ENCODE data around the gene FAM120C. TPM values are rescaled to one million over a fixed set of nuclear protein-coding genes. Genes with fewer than 3 reads are reported as not detected.
A peak's percentile ranks its signal among the peaks of the same experiment; 100 is the strongest.

Gene FAM120C, protein sequence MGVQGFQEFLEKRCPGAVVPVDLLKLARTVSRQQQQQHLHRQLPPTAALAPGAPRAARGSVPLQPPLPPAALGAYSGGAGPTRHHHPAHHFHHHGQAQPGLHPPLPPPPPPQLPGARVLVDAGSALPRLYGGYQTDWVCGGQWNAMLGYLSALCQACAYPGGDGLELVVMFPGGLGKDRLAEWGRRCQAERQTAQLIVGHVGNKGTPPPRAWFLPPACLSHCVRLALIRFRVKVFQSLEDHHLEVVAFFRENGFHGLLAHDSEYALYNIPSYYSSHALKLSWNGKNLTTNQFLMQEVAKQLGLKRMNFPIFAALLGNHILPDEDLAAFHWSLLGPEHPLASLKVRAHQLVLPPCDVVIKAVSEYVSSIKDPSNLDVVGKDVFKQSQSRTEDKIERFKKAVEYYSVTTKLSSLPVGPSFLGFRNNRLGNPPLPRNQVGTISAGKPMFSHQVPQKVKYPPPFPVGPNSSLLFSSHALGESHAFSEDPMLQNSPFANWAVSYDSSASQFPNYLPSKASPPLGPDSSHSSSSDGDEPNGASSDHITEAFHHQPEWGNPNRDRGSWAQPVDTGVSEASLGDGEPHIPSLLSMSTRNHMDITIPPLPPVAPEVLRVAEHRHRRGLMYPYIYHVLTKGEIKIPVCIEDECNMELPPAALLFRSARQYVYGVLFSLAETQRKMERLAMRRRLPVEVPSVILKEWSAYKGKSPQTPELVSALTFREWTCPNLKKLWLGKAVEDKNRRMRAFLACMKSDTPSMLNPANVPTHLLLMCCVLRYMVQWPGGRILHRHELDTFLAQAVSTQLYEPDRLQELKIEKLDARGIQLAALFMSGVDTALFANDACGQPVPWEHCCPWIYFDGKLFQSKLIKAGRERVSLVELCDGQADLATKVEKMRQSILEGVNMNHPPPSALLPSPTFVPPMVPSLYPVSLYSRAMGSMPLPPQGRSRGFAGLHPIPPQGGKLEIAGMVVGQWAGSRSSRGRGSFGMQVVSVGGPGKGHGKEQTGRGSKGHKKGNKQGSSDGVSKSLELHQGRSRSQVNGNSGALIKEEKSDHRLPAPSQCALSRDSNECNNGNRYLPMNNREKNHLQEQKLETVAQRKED
- 10 to 100 TPM in 2 of 4 donors, 1 to 10 TPM in 2; 4.7 to 12.8 (median 10.9) TPM for total RNA-seq

DNA sequence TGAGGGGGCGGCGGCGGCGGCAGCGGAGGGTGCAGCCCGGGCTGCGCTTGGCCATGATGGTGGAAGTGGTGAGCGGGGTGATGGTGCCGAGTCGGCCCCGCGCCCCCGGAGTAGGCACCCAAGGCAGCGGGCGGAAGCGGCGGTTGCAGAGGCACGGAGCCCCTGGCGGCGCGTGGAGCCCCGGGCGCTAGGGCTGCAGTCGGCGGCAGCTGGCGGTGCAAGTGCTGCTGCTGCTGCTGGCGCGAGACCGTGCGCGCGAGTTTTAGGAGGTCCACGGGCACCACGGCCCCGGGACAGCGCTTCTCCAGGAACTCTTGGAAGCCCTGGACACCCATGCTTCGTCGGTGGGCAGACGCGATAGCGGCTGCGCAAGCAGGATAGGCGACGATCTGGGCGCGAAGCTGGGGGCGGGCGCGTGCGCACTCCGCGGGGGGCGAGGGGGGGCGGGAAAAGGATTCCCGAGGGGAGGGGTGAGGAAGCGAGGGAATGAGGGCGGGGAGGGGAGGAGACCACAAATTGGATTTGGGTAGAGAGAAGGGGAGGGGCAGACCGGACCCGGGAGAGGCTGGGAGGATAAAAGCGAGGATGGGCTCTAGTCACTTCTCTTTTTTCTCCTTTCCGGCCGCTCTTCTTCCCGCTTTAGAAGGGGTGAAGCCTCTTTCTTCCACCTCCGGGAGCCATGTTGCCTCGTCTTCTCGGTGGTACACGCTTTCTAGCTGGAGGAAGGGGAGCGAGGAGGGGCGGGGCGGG, at the start of gene FAM120C:
TSS of gene FAM120C (minus strand) at position 391 of the 750 bp plus-strand sequence. CDS start at position 335, 56 bp downstream.
- H3K27ac ChIP-seq: peak within 1 kb of the TSS; percentile 84 to 93 (median 88)
- ATAC-seq (peak; percentile 85 to 90), DNase-seq (peak; percentile 37 to 61)
- no peaks in the 10 kb centered on the region for H3K9me3 ChIP-seq
- intact Hi-C loops (cut with DNase I; ENCODE audit: low total_unique reads): loop anchor here (2.0 to 5.0 kb wide), 6 partner anchors 138 to 978 kb away; partner anchors contain the start of genes PHF8 and TSR2
- TF ChIP-seq POLR2A (IDR thresholded peaks at IDR 0.05): no peak
- TF ChIP-seq, protein P1, sequence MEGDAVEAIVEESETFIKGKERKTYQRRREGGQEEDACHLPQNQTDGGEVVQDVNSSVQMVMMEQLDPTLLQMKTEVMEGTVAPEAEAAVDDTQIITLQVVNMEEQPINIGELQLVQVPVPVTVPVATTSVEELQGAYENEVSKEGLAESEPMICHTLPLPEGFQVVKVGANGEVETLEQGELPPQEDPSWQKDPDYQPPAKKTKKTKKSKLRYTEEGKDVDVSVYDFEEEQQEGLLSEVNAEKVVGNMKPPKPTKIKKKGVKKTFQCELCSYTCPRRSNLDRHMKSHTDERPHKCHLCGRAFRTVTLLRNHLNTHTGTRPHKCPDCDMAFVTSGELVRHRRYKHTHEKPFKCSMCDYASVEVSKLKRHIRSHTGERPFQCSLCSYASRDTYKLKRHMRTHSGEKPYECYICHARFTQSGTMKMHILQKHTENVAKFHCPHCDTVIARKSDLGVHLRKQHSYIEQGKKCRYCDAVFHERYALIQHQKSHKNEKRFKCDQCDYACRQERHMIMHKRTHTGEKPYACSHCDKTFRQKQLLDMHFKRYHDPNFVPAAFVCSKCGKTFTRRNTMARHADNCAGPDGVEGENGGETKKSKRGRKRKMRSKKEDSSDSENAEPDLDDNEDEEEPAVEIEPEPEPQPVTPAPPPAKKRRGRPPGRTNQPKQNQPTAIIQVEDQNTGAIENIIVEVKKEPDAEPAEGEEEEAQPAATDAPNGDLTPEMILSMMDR (IDR thresholded peaks at IDR 0.05 in 4 of 5, conservative IDR thresholded peaks at IDR 0.05 in 1 of 5): no peak
- peak within 1 kb of the TSS; percentile 69 to 75 (median 72) for H3K4me3 ChIP-seq
- H3K27me3 ChIP-seq: no peaks in the 10 kb centered on the region
- peaks cover 28 to 32% of the 10 kb centered on the region in 2 donors for H3K4me1 ChIP-seq
- in situ Hi-C loops (cut with MboI; ENCODE audit: low sequenced_read_pairs in 4 of 4): loop anchor here in 2 of 4 donors (25.0 kb wide), 1 partner anchor 354 kb away; the partner anchor contains the start of gene GNL3L (in 2 of the 2)
- no peaks in the 10 kb centered on the region for H3K36me3 ChIP-seq

DNA sequence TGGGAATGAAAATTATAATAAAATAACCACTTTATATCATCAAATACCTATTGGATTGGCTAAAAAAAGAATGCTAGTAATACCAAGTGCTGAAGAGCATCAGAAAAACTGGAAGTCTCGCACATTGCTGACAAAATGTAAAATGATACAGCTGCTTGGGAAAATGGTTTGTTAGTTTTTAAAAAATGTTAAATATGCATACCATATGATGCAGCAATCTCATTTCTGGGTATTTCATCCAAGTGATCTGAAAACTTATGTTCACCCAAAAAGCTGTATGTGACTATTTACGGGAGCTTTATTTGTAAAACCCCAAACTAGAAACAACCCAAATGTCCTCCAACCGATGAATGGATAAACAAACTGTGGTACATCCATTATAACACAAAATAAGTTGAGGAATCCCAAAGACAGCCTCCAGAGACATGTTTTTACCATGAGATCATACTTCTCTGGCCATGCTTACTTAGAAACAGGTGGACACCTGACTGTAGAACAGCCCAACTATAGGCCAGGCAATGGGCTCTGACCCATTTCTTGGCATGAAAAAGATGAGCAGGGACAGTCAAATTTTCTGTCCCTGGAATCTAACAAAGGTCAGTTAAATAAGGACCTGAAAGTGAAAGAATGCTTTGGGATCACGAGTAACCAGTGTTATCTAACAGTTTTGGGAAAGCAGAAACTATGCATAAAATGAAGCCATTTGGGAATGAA, 47.5 kb upstream of the FAM120C start:
- Histone ChIP-seq H3K4me1 (no peaks in the 10 kb centered on the region), H3K27ac (no peak overlapping the region), H3K4me3 (no peak overlapping the region), H3K36me3 (no peaks in the 10 kb centered on the region), H3K27me3 (no peaks in the 10 kb centered on the region), H3K9me3 (no peaks in the 10 kb centered on the region)
- ATAC-seq (no peak), DNase-seq (no peak)
- intact Hi-C loops (cut with DNase I; ENCODE audit: low total_unique reads) (no loop called here), in situ Hi-C loops (cut with MboI; ENCODE audit: low sequenced_read_pairs in 4 of 4) (no loop called here)
- TF ChIP-seq, protein P1 (IDR thresholded peaks at IDR 0.05 in 4 of 5, conservative IDR thresholded peaks at IDR 0.05 in 1 of 5): no peak
- TF ChIP-seq POLR2A (IDR thresholded peaks at IDR 0.05): no peak

DNA sequence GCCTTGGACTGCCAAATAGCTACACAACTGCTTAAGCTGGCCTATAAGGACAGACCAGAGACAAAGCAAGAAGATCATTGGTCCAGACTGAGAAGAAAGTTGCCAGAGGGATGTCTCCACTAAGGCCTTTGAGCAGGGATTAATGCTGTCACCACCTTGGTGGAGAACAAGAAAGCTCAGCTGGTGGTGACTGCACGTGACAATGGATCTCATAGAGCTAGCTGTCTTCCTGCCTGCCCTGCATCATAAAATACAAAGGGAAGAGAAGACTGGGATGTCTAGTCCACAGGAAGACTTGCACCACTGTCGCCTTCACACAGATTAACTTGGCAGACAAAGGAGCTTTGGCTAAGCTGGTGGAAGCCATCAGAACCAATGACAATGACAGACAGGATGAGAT, 40.5 kb upstream of the FAM120C start:
- Histone ChIP-seq H3K27me3 (no peaks in the 10 kb centered on the region), H3K36me3 (no peaks in the 10 kb centered on the region), H3K4me3 (no peak overlapping the region), H3K9me3 (no peaks in the 10 kb centered on the region), H3K27ac (no peak overlapping the region), H3K4me1 (no peaks in the 10 kb centered on the region)
- in situ Hi-C loops (cut with MboI; ENCODE audit: low sequenced_read_pairs in 4 of 4) (no loop called here), intact Hi-C loops (cut with DNase I; ENCODE audit: low total_unique reads) (no loop called here)
- TF ChIP-seq, protein P1 (IDR thresholded peaks at IDR 0.05 in 4 of 5, conservative IDR thresholded peaks at IDR 0.05 in 1 of 5): no peak
- no peak for TF ChIP-seq POLR2A (IDR thresholded peaks at IDR 0.05)
- ATAC-seq (no peak), DNase-seq (no peak)
